GM23338 (cell line): Measurements from ENCODE around the gene TTYH3. TPM values are rescaled to one million over a fixed set of nuclear protein-coding genes. Genes with fewer than 3 reads are reported as not detected.

Experiments
- ATAC-seq: fragments of 200-7000 bp; cut with Tn5 transposase; 3 replicates; pipeline ENCODE4 v1.9.1; 2020
- DNase-seq: peaks from one replicate; pipeline ENCODE4 v3.0.0-alpha.2; 2015; ENCODE audit warnings: low spot score
- H2AFZ ChIP-seq: fragments of 200-600 bp; sonication (generic); 2 replicates; pipeline ENCODE4 v1.8.0; 2016; ENCODE audit warnings: antibody characterized with exemption, mild to moderate bottlenecking, moderate library complexity
- H3F3A ChIP-seq: fragments of 200-600 bp; sonication (generic); replicated peaks from 2 replicates; pipeline ENCODE4 v1.8.0; 2017; ENCODE audit warnings: antibody characterized with exemption, mixed run types, low read depth
- H3K27ac ChIP-seq: fragments of 200-600 bp; sonication (generic); 2 replicates; pipeline ENCODE4 v1.6.1; 2016; ENCODE audit warnings: low read depth
- H3K27me3 ChIP-seq: fragments of 200-600 bp; sonication (generic); 2 replicates; pipeline ENCODE4 v1.8.0; 2016; ENCODE audit warnings: mild to moderate bottlenecking, mixed run types, moderate library complexity; ENCODE audit not compliant: insufficient read depth
- H3K36me3 ChIP-seq: fragments of 200-600 bp; sonication (generic); 2 replicates; pipeline ENCODE4 v1.8.0; 2016; ENCODE audit warnings: mild to moderate bottlenecking; ENCODE audit not compliant: insufficient read depth
- H3K4me1 ChIP-seq: fragments of 200-600 bp; sonication (generic); 2 replicates; pipeline ENCODE4 v1.8.0; 2016; ENCODE audit warnings: mild to moderate bottlenecking, moderate library complexity; ENCODE audit not compliant: insufficient read depth
- H3K4me2 ChIP-seq: fragments of 200-600 bp; sonication (generic); 2 replicates; pipeline ENCODE4 v1.7.1; 2017; ENCODE audit warnings: mixed run types
- H3K4me3 ChIP-seq: fragments of 200-600 bp; sonication (generic); 2 replicates; pipeline ENCODE4 v1.6.1; 2016; ENCODE audit warnings: mixed run types
- H3K79me2 ChIP-seq: fragments of 200-600 bp; sonication (generic); replicated peaks from 2 replicates; pipeline ENCODE4 v1.8.0; 2017; ENCODE audit warnings: mild to moderate bottlenecking; ENCODE audit not compliant: insufficient read depth
- H3K9me2 ChIP-seq: fragments of 200-600 bp; sonication (generic); 2 replicates; pipeline ENCODE4 v1.8.0; 2017; ENCODE audit not compliant: insufficient read depth
- H4K20me1 ChIP-seq: fragments of 200-600 bp; sonication (generic); replicated peaks from 2 replicates; pipeline ENCODE4 v1.8.0; 2017; ENCODE audit warnings: mild to moderate bottlenecking; ENCODE audit not compliant: insufficient read depth
- H3K27ac Mint-ChIP-seq: 2 replicates; pipeline ENCODE4 v1.8.0; 2020; ENCODE audit warnings: inconsistent platforms, mild to moderate bottlenecking, moderate library complexity, mixed read lengths
- H3K27me3 Mint-ChIP-seq: 3 replicates; pipeline ENCODE4 v1.8.0; 2022; ENCODE audit warnings: low read depth, mild to moderate bottlenecking, moderate library complexity, mixed read lengths, inconsistent platforms; ENCODE audit not compliant: insufficient read depth, poor library complexity
- H3K36me3 Mint-ChIP-seq: 3 replicates; pipeline ENCODE4 v1.8.0; 2021; ENCODE audit warnings: low read depth, mild to moderate bottlenecking, inconsistent platforms, moderate library complexity, mixed read lengths
- H3K4me1 Mint-ChIP-seq: 3 replicates; pipeline ENCODE4 v1.8.0; 2020; ENCODE audit warnings: mild to moderate bottlenecking, inconsistent platforms, mixed read lengths
- H3K4me3 Mint-ChIP-seq: 3 replicates; pipeline ENCODE4 v1.8.0; 2021; ENCODE audit warnings: moderate library complexity, mild to moderate bottlenecking, inconsistent platforms, mixed read lengths
- H3K9me3 Mint-ChIP-seq: 3 replicates; pipeline ENCODE4 v1.8.0; 2020; ENCODE audit warnings: moderate library complexity, mild to moderate bottlenecking, inconsistent platforms, mixed read lengths
- CREB1 ChIP-seq: fragments of 250-450 bp; sonication (Bioruptor Pico); IDR thresholded peaks from 2 replicates; pipeline ENCODE4 v1.5.0; 2020; ENCODE audit warnings: low read depth, mild to moderate bottlenecking, moderate library complexity
- CTCF ChIP-seq, 2 experiments: fragments of 200-600 bp in 1 of 2; sonication (generic) in 1 of 2; conservative IDR thresholded peaks; 2 replicates each; pipeline versions ENCODE4 v1.5.1 to v1.6.1; 2016 to 2017; ENCODE audit warnings: antibody characterized with exemption in 2 of 2, low read depth in 2 of 2, mild to moderate bottlenecking in 2 of 2, moderate library complexity in 1 of 2
- ETS1 ChIP-seq: IDR thresholded peaks from 2 replicates; pipeline ENCODE4 v1.6.1; 2016; ENCODE audit warnings: antibody characterized with exemption
- EZH2 ChIP-seq: fragments of 200-600 bp; sonication (generic); IDR thresholded peaks from one replicate; pipeline ENCODE4 v1.8.0; 2017; ENCODE audit warnings: antibody characterized with exemption, mild to moderate bottlenecking, low read depth; ENCODE audit not compliant: unreplicated experiment
- EZH2phosphoT487 ChIP-seq: fragments of 200-600 bp; sonication (generic); IDR thresholded peaks from one replicate; pipeline ENCODE4 v1.8.1; 2018; ENCODE audit warnings: antibody characterized with exemption; ENCODE audit not compliant: unreplicated experiment
- JUNB ChIP-seq: IDR thresholded peaks from one replicate; pipeline ENCODE4 v1.6.1; 2016; ENCODE audit warnings: antibody characterized with exemption; ENCODE audit not compliant: unreplicated experiment
- NANOG ChIP-seq: IDR thresholded peaks from 2 replicates; pipeline ENCODE4 v1.6.1; 2016; ENCODE audit warnings: antibody characterized with exemption, borderline replicate concordance
- POLR2AphosphoS5 ChIP-seq: IDR thresholded peaks from 2 replicates; pipeline ENCODE4 v1.6.1; 2016; ENCODE audit warnings: antibody characterized with exemption, low read depth
- REST ChIP-seq: IDR thresholded peaks from one replicate; pipeline ENCODE4 v1.6.1; 2018; ENCODE audit warnings: antibody characterized with exemption; ENCODE audit not compliant: unreplicated experiment
- STAT1 ChIP-seq: IDR thresholded peaks from one replicate; pipeline ENCODE4 v1.6.1; 2016; ENCODE audit warnings: antibody characterized with exemption; ENCODE audit not compliant: unreplicated experiment
- ZNF114 ChIP-seq: fragments of 250-450 bp; sonication (Bioruptor Pico); IDR thresholded peaks from 2 replicates; pipeline ENCODE4 v1.5.0; 2020; ENCODE audit warnings: mild to moderate bottlenecking, moderate library complexity
- ZNF331 ChIP-seq: fragments of 250-450 bp; sonication (Bioruptor Pico); IDR thresholded peaks from 2 replicates; pipeline ENCODE4 v1.5.0; 2020; ENCODE audit warnings: low read depth, mild to moderate bottlenecking, moderate library complexity
- ZNF462 ChIP-seq: fragments of 250-450 bp; sonication (Bioruptor Pico); IDR thresholded peaks from 2 replicates; pipeline ENCODE4 v1.5.0; 2020; ENCODE audit warnings: mild to moderate bottlenecking, moderate library complexity
- polyA plus RNA-seq: library from polyadenylated mRNA; unstranded; fragments of >200 nt; fragmentation: Nextera tagmentation; extraction: Ambion mirVana; gene quantifications from 2 replicates; pipeline ENCODE4 v1.2.1, GENCODE V29; 2016
- total RNA-seq: library from RNA; depleted of rRNA; stranded (reverse); fragments of >200 nt; shearing (Covaris generic); gene quantifications from 2 replicates; pipeline ENCODE4 v1.2.3, GENCODE V29; 2014

Gene TTYH3
- total and polyA plus RNA-seq, 2 experiments from 2014 or later: 59.6 to 126 TPM

GRCh38 chr7:2629746-2630681 is 1.8 kb upstream of the TTYH3 start:
- Mint-ChIP-seq H3K4me1 (peaks cover 19% of the 10 kb centered on the region), H3K27ac (no peak overlapping the region), H3K9me3 (no peaks in the 10 kb centered on the region), H3K4me3 (no peak overlapping the region), H3K27me3 (peaks cover 7% of the 10 kb centered on the region), H3K36me3 (no peaks in the 10 kb centered on the region)
- Histone ChIP-seq H3K79me2 (peaks cover 30% of the 10 kb centered on the region), H3K4me1 (peaks cover 16% of the 10 kb centered on the region; the same call in 1 of the 2 replicates), H3K4me3 (no peak overlapping the region), H2AFZ (no peak overlapping the region), H3K4me2 (no peak overlapping the region), H3K27ac (no peak overlapping the region), H4K20me1 (peaks cover 5% of the 10 kb centered on the region; the same call in 1 of the 2 replicates), H3F3A (peaks cover 12% of the 10 kb centered on the region; the same call in 1 of the 2 replicates), H3K27me3 (no peaks in the 10 kb centered on the region), H3K9me2 (no peaks in the 10 kb centered on the region), H3K36me3 (no peaks in the 10 kb centered on the region)
- no peak for TF ChIP-seq ZNF114 (CRISPR knock-in tag)
- no peak for TF ChIP-seq EZH2phosphoT487
- TF ChIP-seq ZNF462: no peak
- no peak for TF ChIP-seq REST
- no peak for TF ChIP-seq CTCF (conservative IDR thresholded peaks at IDR 0.05; ENCODE audit: low read depth in 2 of 2)
- no peak for TF ChIP-seq JUNB
- TF ChIP-seq NANOG: no peak
- TF ChIP-seq CREB1 (CRISPR knock-in tag): no peak
- TF ChIP-seq ZNF331 (CRISPR knock-in tag): no peak
- TF ChIP-seq STAT1: no peak
- TF ChIP-seq EZH2: no peak
- no peak for TF ChIP-seq ETS1
- TF ChIP-seq POLR2AphosphoS5: no peak
- no peak for ATAC-seq
- no peak for DNase-seq
